NCI-H524 treated with DMSO at 0.1 percent for 48 hours (cell line): Measurements from ENCODE around the gene PNMA6E.
"Not testable (repeated sequence)": the region's sequence is repeated elsewhere in the genome, so short reads cannot be mapped to it uniquely, and the experiment has no call there.

Source experiments
- DNase-seq: peaks from one replicate; lab custom pipeline; 2025; lab: John Stamatoyannopoulos, UW

Gene PNMA6E

GRCh38 chrX:153408871-153409351, 7.8 kb upstream of the PNMA6E start:
- no peak for DNase-seq

GRCh38 chrX:153408221-153408721, 7.1 kb upstream of the PNMA6E start:
- DNase-seq: no peak

GRCh38 chrX:153407736-153408135, 6.6 kb upstream of the PNMA6E start:
- DNase-seq: no peak

- no peak for DNase-seq
These were observed 5.8 kb upstream of the PNMA6E start for GRCh38 chrX:153406903-153407302.

GRCh38 chrX:153406011-153406410, 4.9 kb upstream of the PNMA6E start:
- no peak for DNase-seq

GRCh38 chrX:153405426-153405825, 4.3 kb upstream of the PNMA6E start:
- no peak for DNase-seq

- not testable (repeated sequence) for DNase-seq
These were observed 3.2 kb upstream of the PNMA6E start for GRCh38 chrX:153404333-153404732.

GRCh38 chrX:153400146-153401132, 711 bp downstream of the PNMA6E start:
- no peak for DNase-seq

- no peak for DNase-seq
These were observed 2.7 kb downstream of the PNMA6E start for GRCh38 chrX:153398275-153398960.

- no peak for DNase-seq
These were observed 3.7 kb downstream of the PNMA6E start for GRCh38 chrX:153397256-153397960.

- DNase-seq: no peak
These were observed 4.6 kb downstream of the PNMA6E start for GRCh38 chrX:153396320-153397195.

GRCh38 chrX:153395613-153396319, 5.4 kb downstream of the PNMA6E start:
- no peak for DNase-seq

- no peak for DNase-seq
These were observed 6.5 kb downstream of the PNMA6E start for GRCh38 chrX:153394612-153395011.

GRCh38 chrX:153392642-153393321, 8.4 kb downstream of the PNMA6E start:
- no peak for DNase-seq

- DNase-seq: not testable (repeated sequence)
These were observed 11.7 kb downstream of the PNMA6E start for GRCh38 chrX:153389460-153389768.

GRCh38 chrX:153388722-153389459, 12.3 kb downstream of the PNMA6E start:
- no peak for DNase-seq

GRCh38 chrX:153387987-153388721, 13.0 kb downstream of the PNMA6E start:
- DNase-seq: no peak

GRCh38 chrX:153387345-153387744, 13.8 kb downstream of the PNMA6E start:
- DNase-seq: no peak

GRCh38 chrX:153386097-153386496, 15.1 kb downstream of the PNMA6E start:
- DNase-seq: no peak
